HG03521 (cell line): Measurements from ENCODE around the gene SCRG1.

Experiments used
- ATAC-seq: cut with Tn5 transposase; IDR thresholded peaks from one replicate; pipeline ENCODE4 v1.9.1; 2021; ENCODE audit warnings: mild to moderate bottlenecking, moderate library complexity; ENCODE audit not compliant: unreplicated experiment

Gene SCRG1

DNA sequence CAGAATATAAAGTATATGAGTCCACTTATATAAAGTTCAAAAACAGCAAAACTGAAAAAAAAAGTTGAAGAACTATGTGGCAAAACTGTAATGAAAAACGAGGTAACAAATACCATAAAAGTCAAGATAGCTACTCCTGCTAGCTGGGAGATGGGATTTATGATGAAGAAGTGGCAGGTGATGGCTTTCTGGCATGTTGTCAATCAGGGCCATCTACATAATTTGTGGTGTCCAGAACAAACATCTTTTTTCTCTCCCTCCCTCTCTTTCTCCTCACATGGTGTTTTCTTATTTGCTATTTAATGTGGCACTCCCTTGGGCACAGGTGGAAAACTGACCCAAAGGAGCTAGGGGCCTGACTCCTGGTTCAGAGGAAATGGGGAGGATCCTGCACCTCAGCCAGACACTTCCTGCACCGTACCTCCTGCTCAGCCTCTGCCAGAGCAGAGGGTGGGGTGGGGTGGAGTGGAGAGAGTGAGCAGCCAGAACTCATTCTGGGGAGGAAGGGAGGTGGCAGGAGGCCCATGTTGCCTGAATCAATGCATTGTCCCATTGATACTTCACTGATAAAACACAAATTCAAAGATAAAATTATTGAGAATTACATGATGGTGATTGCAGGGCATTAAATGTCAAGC is 33.4 kb downstream of the SCRG1 start:
- ATAC-seq, result no peak

GRCh38 chr4:173362666-173363065 is 36.2 kb downstream of the SCRG1 start:
- ATAC-seq, result no peak

GRCh38 chr4:173360587-173361221 is 38.2 kb downstream of the SCRG1 start:
- no peak for ATAC-seq

GRCh38 chr4:173357939-173358338 is 41.0 kb downstream of the SCRG1 start:
- no peak for ATAC-seq

DNA sequence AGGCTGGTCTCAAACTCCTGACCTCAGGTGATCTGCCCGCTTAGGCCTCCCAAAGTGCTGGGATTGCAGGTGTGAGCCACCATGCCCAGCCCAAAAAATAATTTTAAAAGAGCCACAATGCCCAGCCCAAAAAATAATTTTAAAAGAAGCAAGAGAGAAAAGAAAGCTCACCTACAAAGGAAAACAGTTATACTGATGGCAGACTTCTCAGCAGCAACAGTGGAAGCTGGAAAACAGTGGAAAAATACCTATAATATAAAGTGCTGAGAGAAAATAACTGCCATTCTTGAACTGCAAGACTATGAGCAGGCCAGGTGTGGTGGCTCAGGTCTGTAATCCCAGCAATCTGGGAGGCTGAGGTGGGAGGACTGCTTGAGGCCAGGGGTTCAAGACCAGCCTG is 51.4 kb downstream of the SCRG1 start:
- no peak for ATAC-seq

DNA sequence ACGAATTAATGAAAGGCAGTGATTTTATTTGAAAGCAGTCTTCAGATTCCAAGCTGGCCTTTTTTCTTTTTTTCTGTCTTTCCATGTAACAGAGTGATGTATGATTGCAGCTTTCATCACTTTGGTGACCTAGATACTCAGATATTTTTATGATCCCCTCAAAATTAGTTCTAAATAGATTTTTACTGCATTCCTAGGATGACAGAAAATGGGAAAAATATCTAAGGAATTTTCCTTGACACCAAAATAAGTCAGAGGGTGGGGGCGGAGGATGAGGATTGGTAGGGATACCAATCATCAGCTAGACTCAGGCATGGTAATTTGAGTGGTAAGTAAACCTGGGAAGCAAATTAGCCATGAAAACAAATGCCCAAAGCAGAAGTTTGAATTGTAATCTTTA is 52.8 kb downstream of the SCRG1 start:
- no peak for ATAC-seq

GRCh38 chr4:173345648-173346047 is 53.3 kb downstream of the SCRG1 start:
- ATAC-seq, result no peak

- no peak for ATAC-seq
Observed at GRCh38 chr4:173343832-173344397, 55.0 kb downstream of the SCRG1 start.

DNA sequence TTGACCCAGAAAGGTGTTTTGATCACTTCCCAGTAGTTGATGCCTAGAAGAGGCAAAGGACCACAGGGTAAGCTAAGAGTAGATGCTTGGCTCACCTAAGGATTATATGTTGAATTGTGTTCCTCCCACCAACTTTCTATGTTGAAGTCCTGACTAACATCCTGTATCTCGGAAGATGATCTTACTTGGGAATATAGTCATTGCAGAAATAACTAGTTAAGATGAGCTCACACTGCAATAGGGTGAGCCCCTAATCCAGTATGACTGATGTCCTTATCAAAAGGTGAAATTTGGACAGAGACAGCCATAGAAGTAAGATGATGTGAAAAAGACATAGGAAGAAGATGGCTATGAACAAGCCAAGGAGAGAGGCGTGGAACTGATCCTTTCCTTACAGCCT is 61.5 kb downstream of the SCRG1 start:
- no peak for ATAC-seq

- peak; percentile 15 for ATAC-seq
Observed at GRCh38 chr4:173334891-173335752, 63.8 kb downstream of the SCRG1 start.
